Mammary epithelial cell (primary cell): ENCODE data around the gene PIGL.

Experiments used
- EZH2 ChIP-seq: IDR thresholded peaks from 2 replicates; pipeline ENCODE4 v1.6.1; 2012; ENCODE audit warnings: low read length, inconsistent platforms, borderline replicate concordance
- TF ChIP-seq, protein P1 (sequence below), 2 donors: IDR thresholded peaks in 1 of 2; conservative IDR thresholded peaks in 1 of 2; 2 replicates each; pipeline ENCODE4 v1.5.1; 2011 to 2012; ENCODE audit warnings: inconsistent platforms in 2 of 2, low read length in 2 of 2, mild to moderate bottlenecking in 2 of 2, control low read depth in 1 of 2, low read depth in 1 of 2; ENCODE audit not compliant: insufficient read depth in 1 of 2; ENCODE audit errors: extremely low read depth in 1 of 2

DNA sequence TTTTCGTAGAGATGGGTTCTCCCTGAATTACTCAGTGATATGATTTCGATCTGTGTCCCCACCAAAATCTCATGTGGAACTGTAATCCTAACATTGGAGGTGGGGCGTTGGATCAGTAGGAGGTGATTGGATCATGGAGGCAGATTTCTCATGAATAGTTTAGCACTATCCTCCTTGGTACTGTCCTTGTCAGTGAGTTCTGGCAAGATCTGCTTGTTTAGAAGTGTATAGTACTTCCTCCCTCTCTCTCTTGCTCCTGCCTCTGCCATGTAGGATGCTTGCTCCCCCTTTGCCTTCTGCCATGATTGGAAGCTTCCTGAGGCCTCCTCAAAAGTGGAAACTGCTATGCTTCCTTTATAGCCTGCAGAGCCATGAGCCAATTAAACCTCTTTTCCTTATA is 22.9 kb downstream of the PIGL start:
- TF ChIP-seq, protein P1, sequence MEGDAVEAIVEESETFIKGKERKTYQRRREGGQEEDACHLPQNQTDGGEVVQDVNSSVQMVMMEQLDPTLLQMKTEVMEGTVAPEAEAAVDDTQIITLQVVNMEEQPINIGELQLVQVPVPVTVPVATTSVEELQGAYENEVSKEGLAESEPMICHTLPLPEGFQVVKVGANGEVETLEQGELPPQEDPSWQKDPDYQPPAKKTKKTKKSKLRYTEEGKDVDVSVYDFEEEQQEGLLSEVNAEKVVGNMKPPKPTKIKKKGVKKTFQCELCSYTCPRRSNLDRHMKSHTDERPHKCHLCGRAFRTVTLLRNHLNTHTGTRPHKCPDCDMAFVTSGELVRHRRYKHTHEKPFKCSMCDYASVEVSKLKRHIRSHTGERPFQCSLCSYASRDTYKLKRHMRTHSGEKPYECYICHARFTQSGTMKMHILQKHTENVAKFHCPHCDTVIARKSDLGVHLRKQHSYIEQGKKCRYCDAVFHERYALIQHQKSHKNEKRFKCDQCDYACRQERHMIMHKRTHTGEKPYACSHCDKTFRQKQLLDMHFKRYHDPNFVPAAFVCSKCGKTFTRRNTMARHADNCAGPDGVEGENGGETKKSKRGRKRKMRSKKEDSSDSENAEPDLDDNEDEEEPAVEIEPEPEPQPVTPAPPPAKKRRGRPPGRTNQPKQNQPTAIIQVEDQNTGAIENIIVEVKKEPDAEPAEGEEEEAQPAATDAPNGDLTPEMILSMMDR (conservative IDR thresholded peaks at IDR 0.05 in 1 of 2, IDR thresholded peaks at IDR 0.05 in 1 of 2; ENCODE audit: extremely low read depth in 1 of 2, insufficient read depth in 1 of 2, low read depth in 1 of 2, low read length in 2 of 2) = no peak
- no peak for TF ChIP-seq EZH2
